AG09319 (cell line): ENCODE data around the gene MAP3K10.

Source experiments
- DNase-seq: peaks from one replicate; pipeline ENCODE4 v3.0.0-alpha.2; 2010; ENCODE audit warnings: low read depth; ENCODE audit errors: extremely low read depth
- TF ChIP-seq, protein P1 (sequence below): IDR thresholded peaks from 2 replicates; pipeline ENCODE4 v1.5.1; 2011; ENCODE audit warnings: low read depth, mild to moderate bottlenecking, inconsistent platforms, low read length, moderate library complexity

MAP3K10 gene

DNA sequence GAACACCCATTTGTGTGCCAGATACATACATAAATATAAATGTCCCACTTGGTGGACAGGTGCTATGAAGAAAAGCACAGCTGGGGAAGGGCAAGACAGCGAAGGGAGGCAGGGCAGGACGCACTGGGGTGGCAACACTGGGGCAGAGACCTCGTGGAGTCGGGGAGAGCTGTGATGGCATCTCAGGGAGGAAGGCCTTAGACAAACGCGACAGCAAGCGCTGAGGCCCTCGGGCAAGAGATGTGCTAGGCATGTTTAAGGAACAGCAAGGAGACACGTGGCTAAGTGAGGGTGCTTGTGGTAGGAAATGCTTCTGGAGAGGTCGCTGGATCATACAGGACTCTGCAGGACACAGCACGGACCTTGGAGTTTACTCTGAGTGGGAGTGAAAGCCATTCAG, 58.6 kb downstream of the MAP3K10 start:
- TF ChIP-seq, protein P1, sequence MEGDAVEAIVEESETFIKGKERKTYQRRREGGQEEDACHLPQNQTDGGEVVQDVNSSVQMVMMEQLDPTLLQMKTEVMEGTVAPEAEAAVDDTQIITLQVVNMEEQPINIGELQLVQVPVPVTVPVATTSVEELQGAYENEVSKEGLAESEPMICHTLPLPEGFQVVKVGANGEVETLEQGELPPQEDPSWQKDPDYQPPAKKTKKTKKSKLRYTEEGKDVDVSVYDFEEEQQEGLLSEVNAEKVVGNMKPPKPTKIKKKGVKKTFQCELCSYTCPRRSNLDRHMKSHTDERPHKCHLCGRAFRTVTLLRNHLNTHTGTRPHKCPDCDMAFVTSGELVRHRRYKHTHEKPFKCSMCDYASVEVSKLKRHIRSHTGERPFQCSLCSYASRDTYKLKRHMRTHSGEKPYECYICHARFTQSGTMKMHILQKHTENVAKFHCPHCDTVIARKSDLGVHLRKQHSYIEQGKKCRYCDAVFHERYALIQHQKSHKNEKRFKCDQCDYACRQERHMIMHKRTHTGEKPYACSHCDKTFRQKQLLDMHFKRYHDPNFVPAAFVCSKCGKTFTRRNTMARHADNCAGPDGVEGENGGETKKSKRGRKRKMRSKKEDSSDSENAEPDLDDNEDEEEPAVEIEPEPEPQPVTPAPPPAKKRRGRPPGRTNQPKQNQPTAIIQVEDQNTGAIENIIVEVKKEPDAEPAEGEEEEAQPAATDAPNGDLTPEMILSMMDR = no peak
- no peak for DNase-seq

DNA sequence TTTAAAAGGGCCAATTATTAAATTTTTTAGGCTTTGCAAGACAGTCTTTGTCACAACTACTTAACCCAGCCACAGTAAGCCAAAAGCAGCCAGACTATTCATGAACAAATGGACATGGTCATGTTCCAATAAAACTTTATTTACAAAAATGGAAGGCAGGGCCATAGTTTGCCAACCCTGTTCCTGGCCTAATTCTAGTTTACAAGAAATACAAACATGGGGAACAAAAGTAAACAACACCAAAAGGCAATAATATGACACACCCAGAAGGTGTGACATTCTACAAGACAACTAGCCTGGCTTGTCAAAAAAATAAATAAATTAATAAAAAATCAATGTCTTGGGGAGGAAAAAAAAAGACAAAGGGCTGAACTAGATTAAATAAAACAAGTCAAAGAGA, 60.0 kb downstream of the MAP3K10 start:
- no peak for DNase-seq
- TF ChIP-seq, protein P1 = no peak

DNA sequence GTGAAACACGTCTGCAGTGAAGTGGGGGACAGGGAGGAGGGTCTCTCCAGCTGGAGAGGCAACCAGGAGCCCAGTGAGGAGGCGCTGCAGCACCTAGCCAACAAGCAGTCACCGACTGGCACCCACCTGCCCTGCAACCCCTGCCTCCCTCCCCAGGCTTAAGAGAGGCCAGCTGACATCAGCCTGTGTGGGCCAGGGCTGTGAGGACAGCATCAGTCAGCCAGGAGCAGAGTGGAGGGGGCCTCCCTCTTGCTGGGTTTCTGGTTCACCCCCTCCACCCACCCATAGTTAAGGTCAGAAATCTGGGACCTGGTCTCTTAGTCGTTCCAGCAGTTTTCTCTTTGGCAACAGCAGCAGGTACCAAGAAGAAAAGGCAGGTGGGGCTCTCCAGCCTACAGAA, 60.8 kb downstream of the MAP3K10 start:
- TF ChIP-seq, protein P1 = no peak
- no peak for DNase-seq

DNA sequence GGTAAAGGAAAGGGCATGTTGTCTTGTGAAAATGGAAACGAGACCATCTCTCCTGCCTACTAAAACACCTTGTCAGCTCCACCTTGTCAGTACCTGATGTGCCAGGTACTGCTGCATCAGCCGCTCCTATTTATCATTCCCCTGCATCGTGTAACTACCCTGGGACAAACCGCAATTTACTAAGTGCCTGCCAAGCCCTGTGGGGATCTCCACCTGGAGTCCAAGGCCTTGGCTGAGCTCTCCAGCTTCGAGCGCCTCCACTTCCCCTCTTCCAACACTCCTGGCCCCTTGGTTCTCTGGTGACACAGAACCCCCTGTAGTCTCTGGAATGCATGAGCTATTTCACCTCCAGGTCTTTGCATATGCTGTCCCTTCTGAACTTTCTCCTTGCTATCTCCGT, 61.2 kb downstream of the MAP3K10 start:
- DNase-seq = no peak
- TF ChIP-seq, protein P1 = no peak

DNA sequence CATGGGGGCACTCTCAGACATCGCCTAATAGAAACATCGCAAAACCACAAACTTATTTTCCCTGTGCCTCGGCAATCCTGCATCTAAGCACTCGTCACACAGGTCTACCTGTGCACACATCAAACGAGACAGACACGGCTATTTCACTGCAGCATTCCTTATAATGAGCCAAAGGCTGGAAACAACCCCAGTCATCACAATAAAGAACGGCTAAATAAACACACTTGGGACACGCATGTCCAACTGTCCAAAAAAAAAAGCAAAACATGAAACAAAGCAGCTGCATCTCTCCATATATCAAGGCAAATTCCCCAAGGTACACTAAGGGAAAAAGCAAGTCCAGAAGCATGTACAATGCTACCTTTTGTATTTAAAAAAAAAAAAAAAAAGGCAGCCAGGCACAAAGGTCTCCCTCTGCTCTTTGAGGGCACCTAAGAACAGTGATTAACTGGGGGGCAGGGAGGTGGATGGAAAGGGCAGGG, 62.4 kb downstream of the MAP3K10 start:
- no peak for DNase-seq
- TF ChIP-seq, protein P1 = no peak

DNA sequence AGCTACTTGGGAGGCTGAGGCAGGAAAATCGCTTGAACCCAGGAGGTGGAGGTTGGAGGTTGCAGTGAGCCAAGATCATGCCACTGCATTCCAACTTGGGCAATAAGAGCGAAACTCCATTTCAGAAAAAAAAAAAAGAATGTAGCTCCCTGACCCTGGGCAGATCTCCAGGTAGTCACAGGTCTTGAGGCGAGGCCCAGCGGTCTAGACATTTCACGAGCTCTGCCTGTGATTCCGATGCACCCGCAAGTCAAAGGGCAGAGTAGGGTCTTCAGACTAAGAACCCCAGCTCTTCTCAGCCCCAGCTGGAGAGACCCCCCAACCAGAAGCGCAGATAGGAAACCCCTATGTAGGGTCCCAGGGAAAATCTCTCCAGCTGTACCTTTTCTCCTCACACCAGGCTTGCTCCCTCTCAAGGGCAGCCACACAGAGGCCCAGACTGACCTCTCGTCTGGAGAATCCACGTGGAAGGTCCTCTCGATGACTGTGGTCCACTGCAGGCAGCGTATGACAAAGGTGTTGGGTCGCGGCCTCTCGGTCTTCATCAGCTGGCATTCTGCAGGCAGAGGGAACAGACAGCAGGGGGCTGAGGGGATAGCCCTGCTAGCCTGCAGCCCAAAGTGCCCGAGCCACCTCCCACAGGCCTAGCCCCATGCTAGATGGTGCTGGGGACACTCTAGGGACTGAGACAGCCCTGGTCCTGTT, 63.6 kb downstream of the MAP3K10 start:
- TF ChIP-seq, protein P1 = no peak
- no peak for DNase-seq

DNA sequence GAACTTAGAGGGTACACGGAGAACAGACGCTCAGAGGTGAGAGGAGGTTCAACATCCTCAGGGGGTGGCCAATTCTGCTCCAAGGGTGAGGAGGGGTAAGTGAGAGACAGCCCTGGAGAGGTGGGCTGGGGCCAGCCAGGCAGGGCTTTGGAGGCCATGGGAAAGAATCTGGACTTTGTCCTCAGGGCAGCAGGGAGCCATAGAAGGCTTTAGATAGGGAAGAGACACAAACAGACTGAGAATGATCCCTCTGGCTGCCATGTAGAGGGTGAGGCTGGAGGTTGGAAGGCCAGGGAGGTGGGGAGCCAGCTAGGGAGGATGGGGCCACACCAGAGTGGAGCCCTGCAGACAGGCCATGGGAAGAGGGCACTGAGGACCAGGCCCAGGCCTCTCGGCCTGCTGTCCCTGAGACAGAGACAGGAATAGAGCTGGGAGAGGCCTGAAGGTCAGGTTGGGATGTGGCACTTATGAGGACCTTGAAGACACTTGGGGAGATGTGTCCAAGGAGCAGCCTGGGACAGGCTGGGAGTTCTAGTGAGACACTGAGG, 64.5 kb downstream of the MAP3K10 start:
- DNase-seq = no peak
- TF ChIP-seq, protein P1 = no peak
